Pancreas (tissue), 10 donors: ENCODE measurements around the gene CCL4. TPM values are rescaled to one million over a fixed set of nuclear protein-coding genes. Genes with fewer than 3 reads are reported as not detected.
"Not testable (repeated sequence)": the region's sequence is repeated elsewhere in the genome, so short reads cannot be mapped to it uniquely, and the experiment has no call there.

Experiments used
- ATAC-seq, 4 donors: fragments of 200-7000 bp; cut with Tn5 transposase; one replicate each; pipeline versions ENCODE4 v1.8.0 to v1.9.1; 2020; ENCODE audit warnings: mild to moderate bottlenecking in 4 of 4, moderate library complexity in 4 of 4
- DNase-seq, 6 donors: peaks; one replicate each; pipeline ENCODE4 v3.0.0-alpha.2; 2020
- FAIRE-seq: peaks from 2 replicates; lab custom pipeline; 2012; peaks lifted over from hg19 to GRCh38; lab: Jason Lieb, UNC
- H3K27ac ChIP-seq, 4 donors: fragments of 200-600 bp; sonication (generic); 1 replicate in 3 of 4; 2 replicates in 1 of 4; pipeline versions ENCODE4 v1.5.0 to v1.8.0; 2020
- H3K27me3 ChIP-seq, 4 donors: fragments of 200-600 bp; one replicate each; pipeline ENCODE4 v1.8.0; 2021
- H3K36me3 ChIP-seq, 3 donors: fragments of 200-600 bp; sonication (generic) in 1 of 3; one replicate each; pipeline versions ENCODE4 v1.5.0 to v1.8.0; 2020 to 2021
- H3K4me1 ChIP-seq, 3 donors: fragments of 200-600 bp; one replicate each; pipeline ENCODE4 v1.8.0; 2021
- H3K4me3 ChIP-seq, 4 donors: fragments of 200-600 bp; sonication (generic) in 2 of 4; one replicate each; pipeline versions ENCODE4 v1.5.0 to v1.8.0; 2020 to 2021
- H3K9me3 ChIP-seq, 4 donors: fragments of 200-600 bp; one replicate each; pipeline ENCODE4 v1.8.0; 2021
- WGBS, 2 donors: extraction: QIAGEN DNeasy Blood & Tissue Kit; methylation state at CpG; one replicate each; pipeline ENCODE4 v1.1.7; 2013; 5-methylcytosine and 5-hydroxymethylcytosine counted together
- intact Hi-C, 3 donors: fragments of 100-400 bp; cut with DNase I; formaldehyde crosslinking; loops; one replicate each; pipeline versions ENCODE4 v1.11.1 to v1.14.2; 2022
- polyA plus RNA-seq, 2 donors: library from polyadenylated mRNA; stranded (reverse); fragments of 200-250 nt; gene quantifications; one replicate each; pipeline ENCODE4 v1.2.3, GENCODE V29; 2013
- total RNA-seq, 6 donors: library from RNA; stranded (reverse); fragmentation: NEBNext Ultra II Directional in 4 of 6; extraction: Animal tissue kit (Norgen Biotek cat#: 25700) in 4 of 6; gene quantifications; one replicate each; pipeline versions ENCODE4 v1.2.1 to v1.2.4, GENCODE V29; 2021 to 2023
- TF ChIP-seq, protein P1 (sequence below), 4 donors: fragments of 200-600 bp; sonication (generic) in 3 of 4; IDR thresholded peaks; one replicate each; pipeline versions ENCODE4 v1.5.0 to v1.8.0; 2021; ENCODE audit warnings: antibody characterized with exemption in 4 of 4
- donor health status: healthy with polysubstance abuse.
- donor health status: DM: no; HTN: no; CAD: no; lungs with moderate emphysema.
- donor health status: DM: no; HTN: no; CAD: no.
- donor health status: control.
- donor health status: control.
- donor health status: Bipolar disorder and iron deficiency.
- donor health status: DM: yes; HTN: yes; CAD: no.
- donor health status: DM: no; HTN: no; CAD: no.
- donor health status: DM: no; HTN: no; CAD: no.
- donor health status: DM: yes; HTN: yes; CAD: no.

CCL4 gene
- total and polyA plus RNA-seq, 8 donors: 0.28 to 2.0 (median 1.2) TPM

DNA sequence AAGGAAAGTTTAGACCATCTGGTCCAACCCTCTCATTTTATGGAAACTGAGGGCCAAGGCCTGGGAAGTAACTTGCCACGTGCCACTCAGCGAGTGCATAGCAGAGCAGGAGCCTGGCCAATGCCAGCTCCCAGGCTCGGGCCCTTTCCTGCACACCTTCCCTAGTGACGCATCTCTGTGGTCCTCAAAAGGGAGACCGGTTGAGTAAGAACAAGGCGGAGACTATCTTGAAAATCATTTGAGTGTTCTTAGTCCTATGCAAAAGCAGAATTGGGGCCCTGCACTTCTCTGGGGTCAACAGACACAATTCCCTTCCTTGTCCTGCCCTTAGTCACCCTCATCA, 2.8 kb downstream of the CCL4 start:
- H3K4me3 ChIP-seq: no peak overlapping the region
- no peaks in the 10 kb centered on the region for H3K4me1 ChIP-seq
- H3K36me3 ChIP-seq: no peaks in the 10 kb centered on the region
- no peaks in the 10 kb centered on the region for H3K27me3 ChIP-seq
- no peak overlapping the region for H3K27ac ChIP-seq
- ATAC-seq (no peak), FAIRE-seq (no peak), DNase-seq (no peak)
- intact Hi-C loops: no loop called here
- TF ChIP-seq, protein P1, sequence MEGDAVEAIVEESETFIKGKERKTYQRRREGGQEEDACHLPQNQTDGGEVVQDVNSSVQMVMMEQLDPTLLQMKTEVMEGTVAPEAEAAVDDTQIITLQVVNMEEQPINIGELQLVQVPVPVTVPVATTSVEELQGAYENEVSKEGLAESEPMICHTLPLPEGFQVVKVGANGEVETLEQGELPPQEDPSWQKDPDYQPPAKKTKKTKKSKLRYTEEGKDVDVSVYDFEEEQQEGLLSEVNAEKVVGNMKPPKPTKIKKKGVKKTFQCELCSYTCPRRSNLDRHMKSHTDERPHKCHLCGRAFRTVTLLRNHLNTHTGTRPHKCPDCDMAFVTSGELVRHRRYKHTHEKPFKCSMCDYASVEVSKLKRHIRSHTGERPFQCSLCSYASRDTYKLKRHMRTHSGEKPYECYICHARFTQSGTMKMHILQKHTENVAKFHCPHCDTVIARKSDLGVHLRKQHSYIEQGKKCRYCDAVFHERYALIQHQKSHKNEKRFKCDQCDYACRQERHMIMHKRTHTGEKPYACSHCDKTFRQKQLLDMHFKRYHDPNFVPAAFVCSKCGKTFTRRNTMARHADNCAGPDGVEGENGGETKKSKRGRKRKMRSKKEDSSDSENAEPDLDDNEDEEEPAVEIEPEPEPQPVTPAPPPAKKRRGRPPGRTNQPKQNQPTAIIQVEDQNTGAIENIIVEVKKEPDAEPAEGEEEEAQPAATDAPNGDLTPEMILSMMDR (IDR thresholded peaks at IDR 0.05): no peak
- H3K9me3 ChIP-seq: no peaks in the 10 kb centered on the region
- WGBS, 2 donors: 76 to 87% methylated on average over 6 of the region's 6 CpGs

DNA sequence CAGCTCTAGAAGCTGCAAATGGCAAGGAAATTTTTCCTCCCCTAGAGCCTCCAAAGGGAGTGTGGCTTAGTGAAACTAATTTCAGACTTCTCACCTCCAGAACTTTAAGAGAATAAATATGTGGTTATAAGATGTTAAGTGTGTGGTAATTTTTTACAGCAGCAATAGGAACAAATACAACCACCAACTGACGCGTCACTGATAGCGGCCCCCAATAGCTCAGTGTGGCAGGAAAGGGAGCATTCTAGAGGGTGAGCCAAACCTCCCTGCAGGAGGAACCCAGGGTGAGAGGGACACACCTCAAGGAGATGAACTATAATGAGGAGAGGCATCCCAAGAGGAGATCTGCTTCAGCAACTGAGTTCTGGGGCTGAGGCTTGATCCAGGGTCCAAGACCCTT, 4.0 kb downstream of the CCL4 start:
- FAIRE-seq (no peak), DNase-seq (no peak), ATAC-seq (no peak)
- Histone ChIP-seq H3K27ac (no peak overlapping the region), H3K27me3 (no peaks in the 10 kb centered on the region), H3K4me3 (no peak overlapping the region), H3K9me3 (no peaks in the 10 kb centered on the region), H3K4me1 (no peaks in the 10 kb centered on the region), H3K36me3 (no peaks in the 10 kb centered on the region)
- 82 to 88% methylated on average over 3 of the region's 3 CpGs for WGBS, 2 donors
- intact Hi-C loops: no loop called here
- TF ChIP-seq, protein P1 (IDR thresholded peaks at IDR 0.05): no peak

DNA sequence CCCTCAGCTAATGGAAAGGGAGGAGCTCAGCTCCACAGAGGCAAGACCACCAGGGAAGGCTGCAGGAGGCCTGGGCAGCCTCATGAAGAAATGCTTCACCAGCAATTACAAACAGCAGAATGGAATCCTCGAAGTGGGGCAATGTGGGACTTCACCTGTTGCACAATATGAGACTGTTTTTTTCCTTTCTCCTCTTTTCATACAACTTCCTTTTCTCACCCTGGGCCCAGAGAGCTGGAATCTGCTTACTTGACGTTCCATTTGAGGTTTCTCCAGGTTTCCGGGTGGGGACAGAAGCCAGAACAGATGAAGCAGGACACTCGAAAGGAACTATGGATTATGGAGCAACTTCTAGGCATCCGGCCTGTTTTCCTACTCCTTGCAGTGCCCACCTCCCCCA, 4.6 kb downstream of the CCL4 start:
- FAIRE-seq, H3K9me3 ChIP-seq, DNase-seq, intact Hi-C loops, H3K4me1 ChIP-seq, H3K27ac ChIP-seq, H3K4me3 ChIP-seq, H3K27me3 ChIP-seq, H3K36me3 ChIP-seq: not testable (repeated sequence)
- ATAC-seq: peak in 2 of 4 donors; percentile 13 to 22
- 56 to 67% methylated on average over 4 to 5 of the region's 5 CpGs for WGBS, 2 donors

DNA sequence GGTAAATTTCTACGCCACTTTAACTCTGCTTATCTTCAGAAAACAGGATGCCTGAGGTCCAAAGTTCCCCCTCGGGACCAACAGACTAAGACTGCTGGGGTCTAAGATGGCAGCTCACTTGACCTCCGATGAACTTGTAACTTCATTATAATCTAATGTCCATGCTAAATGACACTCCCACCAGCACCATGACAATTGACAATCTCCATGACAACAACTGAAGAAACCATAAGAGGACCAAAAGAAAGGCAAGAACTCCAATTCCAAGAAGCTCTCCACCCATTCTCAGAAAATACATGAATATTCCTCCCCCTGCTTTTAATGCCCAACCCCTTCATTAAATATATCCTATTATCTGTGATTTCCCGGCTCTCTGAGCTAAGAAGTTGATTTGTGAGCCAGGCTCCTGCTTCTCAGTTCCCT, 7.5 kb downstream of the CCL4 start:
- intact Hi-C loops: loop anchor here in 1 of 3 donors (5.0 kb wide), 1 partner anchor 76 kb away; no protein-coding TSS in a partner anchor
- ATAC-seq (no peak), FAIRE-seq (no peak), DNase-seq (no peak)
- WGBS, 2 donors: 74 to 80% methylated on average over 4 of the region's 4 CpGs
- Histone ChIP-seq H3K27ac (no peak overlapping the region), H3K9me3 (no peaks in the 10 kb centered on the region), H3K4me3 (no peak overlapping the region), H3K4me1 (no peaks in the 10 kb centered on the region), H3K27me3 (no peaks in the 10 kb centered on the region), H3K36me3 (no peaks in the 10 kb centered on the region)
- TF ChIP-seq, protein P1 (IDR thresholded peaks at IDR 0.05): no peak

DNA sequence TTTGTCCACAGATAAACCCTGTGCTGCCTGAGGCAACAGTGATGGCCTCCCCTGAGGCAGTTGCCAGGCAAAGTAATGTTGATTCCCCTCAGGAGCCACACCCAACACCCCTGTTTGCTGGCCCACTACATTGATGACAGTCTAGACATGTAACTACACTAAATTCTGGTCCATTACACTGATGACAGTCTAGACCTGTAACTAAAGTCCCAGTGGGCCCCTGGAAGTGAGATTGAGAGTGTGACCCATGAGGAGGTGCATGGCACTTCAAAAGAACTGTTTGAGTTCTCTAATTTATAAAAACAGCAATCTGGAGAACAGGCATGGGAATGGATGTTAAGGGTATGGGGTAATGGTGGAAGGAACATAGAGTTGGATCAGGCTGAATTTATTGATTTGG, 8.9 kb downstream of the CCL4 start:
- Histone ChIP-seq H3K27me3 (no peaks in the 10 kb centered on the region), H3K9me3 (no peaks in the 10 kb centered on the region), H3K4me3 (no peak overlapping the region), H3K36me3 (no peaks in the 10 kb centered on the region), H3K27ac (no peak overlapping the region), H3K4me1 (no peaks in the 10 kb centered on the region)
- intact Hi-C loops: loop anchor here in 1 of 3 donors (5.0 kb wide), 1 partner anchor 75 kb away; no protein-coding TSS in a partner anchor
- TF ChIP-seq, protein P1 (IDR thresholded peaks at IDR 0.05): no peak
- ATAC-seq (no peak), DNase-seq (no peak), FAIRE-seq (no peak)

DNA sequence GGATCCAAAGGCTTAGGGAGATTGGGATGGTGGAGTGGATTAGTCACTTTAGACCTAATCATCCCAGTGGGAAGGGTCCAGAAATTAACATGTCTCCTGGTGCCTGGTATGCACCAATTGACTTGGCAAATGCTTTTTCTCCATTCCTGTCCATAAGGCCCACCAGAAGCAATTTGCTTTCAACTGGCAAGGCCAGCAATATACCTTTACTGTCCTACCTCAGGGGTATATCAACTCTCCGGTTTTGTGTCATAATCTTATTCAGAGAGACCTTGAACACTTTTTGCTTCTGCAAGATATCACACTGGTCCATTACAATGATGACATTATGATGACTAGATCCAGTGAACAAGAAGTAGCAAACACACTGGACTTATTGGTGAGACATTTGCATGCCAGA, 9.5 kb downstream of the CCL4 start:
- 52 to 70% methylated on average over 1 of the region's 1 CpG for WGBS, 2 donors
- intact Hi-C loops: loop anchor here in 1 of 3 donors (5.0 kb wide), 1 partner anchor 74 kb away; no protein-coding TSS in a partner anchor
- not testable (repeated sequence) for H3K27ac ChIP-seq, H3K4me1 ChIP-seq, DNase-seq, H3K27me3 ChIP-seq, H3K4me3 ChIP-seq, H3K36me3 ChIP-seq, H3K9me3 ChIP-seq, FAIRE-seq, ATAC-seq

DNA sequence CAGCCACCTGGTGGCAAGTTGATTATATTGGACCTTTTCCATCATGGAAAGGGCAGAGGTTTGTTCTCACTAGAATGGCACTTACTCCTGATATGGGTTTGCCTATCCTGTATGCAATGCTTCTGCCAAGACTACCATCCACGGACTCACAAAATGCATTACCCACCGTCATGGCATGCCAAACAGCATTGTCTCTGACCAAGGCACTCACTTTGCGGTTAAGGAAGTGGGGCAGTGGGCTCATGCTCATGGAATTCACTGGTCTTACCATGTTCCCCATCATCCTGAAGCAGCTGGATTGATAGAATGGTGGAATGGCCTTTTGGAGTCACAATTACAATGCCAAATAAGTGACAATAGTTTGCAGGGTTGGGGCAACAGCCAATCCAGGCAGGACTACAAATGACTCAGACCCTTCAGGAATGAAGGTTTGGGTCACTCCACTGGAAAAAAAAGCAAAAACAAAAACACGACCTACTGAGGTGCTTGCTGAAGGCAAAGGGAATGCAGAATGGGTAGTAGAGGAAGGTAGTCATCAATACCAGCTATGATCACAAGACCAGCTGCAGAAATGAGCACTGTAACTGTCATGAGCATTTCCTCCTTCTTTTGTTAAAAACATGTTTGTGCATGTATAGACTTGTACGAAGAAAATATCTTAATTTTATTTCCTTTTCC, 11.5 kb downstream of the CCL4 start:
- DNase-seq, H3K4me3 ChIP-seq, H3K27ac ChIP-seq, H3K36me3 ChIP-seq, H3K4me1 ChIP-seq, ATAC-seq, H3K9me3 ChIP-seq, FAIRE-seq, H3K27me3 ChIP-seq: not testable (repeated sequence)
- WGBS, 2 donors: 67 to 70% methylated on average over 5 of the region's 5 CpGs
- intact Hi-C loops: loop anchor here in 1 of 3 donors (5.0 kb wide), 1 partner anchor 72 kb away; no protein-coding TSS in a partner anchor

DNA sequence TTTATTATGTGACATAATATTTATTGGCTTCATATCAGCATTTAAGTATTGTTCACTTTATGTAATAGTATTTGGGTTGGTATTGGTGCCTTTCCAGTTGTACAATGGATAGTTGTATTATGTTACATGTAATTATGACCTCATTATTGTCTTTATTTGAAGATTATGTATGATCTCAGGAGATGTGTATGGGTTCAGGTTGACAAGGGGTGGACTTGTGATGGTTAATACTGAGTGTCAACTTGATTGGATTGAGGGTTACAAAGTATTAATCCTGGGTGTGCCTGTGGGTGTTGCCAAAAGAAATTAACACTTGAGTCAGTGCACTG, 12.0 kb downstream of the CCL4 start:
- ATAC-seq, intact Hi-C loops, H3K27me3 ChIP-seq: not testable (repeated sequence)

More for the DNA sequence above, 12.0 kb downstream of the CCL4 start:
- DNase-seq, H3K9me3 ChIP-seq, FAIRE-seq, H3K27ac ChIP-seq, H3K36me3 ChIP-seq, H3K4me3 ChIP-seq, H3K4me1 ChIP-seq: not testable (repeated sequence)
